ENCODE data around the gene SMIM23. TPM values are rescaled to one million over a fixed set of nuclear protein-coding genes. Genes with fewer than 3 reads are reported as not detected.

Gene SMIM23
- total and polyA plus RNA-seq, 2 of the 13 experiments (the other 11 are each of a cell fraction or from before 2014, with no cell fraction given), result not detected

DNA sequence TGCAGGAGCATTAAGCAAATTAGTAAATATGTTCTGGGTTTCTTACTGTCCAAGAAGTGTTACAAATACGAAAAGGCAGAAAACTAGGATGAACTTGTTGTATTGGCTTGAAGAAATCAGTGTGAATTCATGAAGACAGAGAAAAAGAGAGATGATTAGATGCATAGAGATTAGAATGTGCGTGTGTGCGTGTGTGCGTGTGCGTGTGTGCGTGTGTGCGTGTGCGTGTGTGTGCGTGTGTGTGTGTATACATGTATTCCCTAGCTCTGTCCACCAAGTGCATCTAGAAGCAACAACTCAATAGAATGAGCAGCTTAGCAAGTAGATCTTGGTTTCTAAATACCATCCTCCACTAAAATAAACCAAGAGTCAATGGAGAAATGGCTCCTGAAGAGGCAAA is 41.5 kb downstream of the SMIM23 start:
- FAIRE-seq, result no peak

More for the DNA sequence above, 41.5 kb downstream of the SMIM23 start:
- H3K9ac ChIP-seq (ENCODE audit: insufficient read depth, low read depth, low read length), result no peak overlapping the region
- in situ Hi-C loops (cut with HindIII; ENCODE audit: extremely low pct_ligation_motif_present, low pct_unique_long_range_greater_than_20kb) (no loop called here), intact Hi-C loops (cut with micrococcal nuclease; ENCODE audit: unreplicated experiment) (no loop called here)
- ChIA-PET POLR2A (no interaction called here), CTCF (ENCODE audit: low intra/inter-chr PET ratio, low total read pairs) (no interaction called here)
- no peak overlapping the region for H3K27ac ChIP-seq (ENCODE audit: extremely low read length, insufficient read depth, low read length)
- no peaks in the 10 kb centered on the region for H3K4me1 ChIP-seq (ENCODE audit: insufficient read depth, low read length)
- no peaks in the 10 kb centered on the region for H3K36me3 ChIP-seq (replicated peaks in 1 of 2; ENCODE audit: control insufficient read depth in 1 of 2, insufficient read depth in 2 of 2, low read length in 2 of 2)
- ATAC-seq (no peak), DNase-seq (ENCODE audit: low spot score) (no peak)
- H3K4me2 ChIP-seq (ENCODE audit: low read depth, low read length), result no peak overlapping the region
- H3K27me3 ChIP-seq (ENCODE audit: control insufficient read depth in 1 of 2, insufficient read depth in 2 of 2, low read length in 2 of 2), result no peaks in the 10 kb centered on the region
- no TSS peak for BruUV-seq (replicated peaks)
- no peaks in the 10 kb centered on the region for H4K20me1 ChIP-seq (ENCODE audit: insufficient read depth, low read length)
- no peak for TF ChIP-seq KDM5A (IDR thresholded peaks at IDR 0.05; ENCODE audit: borderline replicate concordance, low read length)
- TF ChIP-seq MIER3 (CRISPR knock-in tag; IDR thresholded peaks at IDR 0.05; ENCODE audit: borderline replicate concordance), result no peak
- TF ChIP-seq ASH2L (IDR thresholded peaks at IDR 0.05; ENCODE audit: insufficient read length, low read depth, low read length), result no peak
- no peak for TF ChIP-seq NR1H2 (CRISPR knock-in tag; IDR thresholded peaks at IDR 0.05; ENCODE audit: borderline replicate concordance, low read depth)
- TF ChIP-seq, protein P1, sequence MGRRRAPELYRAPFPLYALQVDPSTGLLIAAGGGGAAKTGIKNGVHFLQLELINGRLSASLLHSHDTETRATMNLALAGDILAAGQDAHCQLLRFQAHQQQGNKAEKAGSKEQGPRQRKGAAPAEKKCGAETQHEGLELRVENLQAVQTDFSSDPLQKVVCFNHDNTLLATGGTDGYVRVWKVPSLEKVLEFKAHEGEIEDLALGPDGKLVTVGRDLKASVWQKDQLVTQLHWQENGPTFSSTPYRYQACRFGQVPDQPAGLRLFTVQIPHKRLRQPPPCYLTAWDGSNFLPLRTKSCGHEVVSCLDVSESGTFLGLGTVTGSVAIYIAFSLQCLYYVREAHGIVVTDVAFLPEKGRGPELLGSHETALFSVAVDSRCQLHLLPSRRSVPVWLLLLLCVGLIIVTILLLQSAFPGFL (CRISPR knock-in tag; IDR thresholded peaks at IDR 0.05), result no peak
- TF ChIP-seq RFX5 (IDR thresholded peaks at IDR 0.05; ENCODE audit: low read depth, low read length), result no peak
- TF ChIP-seq, protein P2, sequence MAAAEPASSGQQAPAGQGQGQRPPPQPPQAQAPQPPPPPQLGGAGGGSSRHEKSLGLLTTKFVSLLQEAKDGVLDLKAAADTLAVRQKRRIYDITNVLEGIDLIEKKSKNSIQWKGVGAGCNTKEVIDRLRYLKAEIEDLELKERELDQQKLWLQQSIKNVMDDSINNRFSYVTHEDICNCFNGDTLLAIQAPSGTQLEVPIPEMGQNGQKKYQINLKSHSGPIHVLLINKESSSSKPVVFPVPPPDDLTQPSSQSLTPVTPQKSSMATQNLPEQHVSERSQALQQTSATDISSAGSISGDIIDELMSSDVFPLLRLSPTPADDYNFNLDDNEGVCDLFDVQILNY (CRISPR knock-in tag; conservative IDR thresholded peaks at IDR 0.05), result no peak
- TF ChIP-seq MED8 (CRISPR knock-in tag; IDR thresholded peaks at IDR 0.05; ENCODE audit: insufficient replicate concordance), result no peak
- no peak for TF ChIP-seq ELK4 (CRISPR knock-in tag; IDR thresholded peaks at IDR 0.05; ENCODE audit: borderline replicate concordance)
- TF ChIP-seq ZNF567 (CRISPR knock-in tag; IDR thresholded peaks at IDR 0.05; ENCODE audit: borderline replicate concordance), result no peak
- TF ChIP-seq, protein P3, sequence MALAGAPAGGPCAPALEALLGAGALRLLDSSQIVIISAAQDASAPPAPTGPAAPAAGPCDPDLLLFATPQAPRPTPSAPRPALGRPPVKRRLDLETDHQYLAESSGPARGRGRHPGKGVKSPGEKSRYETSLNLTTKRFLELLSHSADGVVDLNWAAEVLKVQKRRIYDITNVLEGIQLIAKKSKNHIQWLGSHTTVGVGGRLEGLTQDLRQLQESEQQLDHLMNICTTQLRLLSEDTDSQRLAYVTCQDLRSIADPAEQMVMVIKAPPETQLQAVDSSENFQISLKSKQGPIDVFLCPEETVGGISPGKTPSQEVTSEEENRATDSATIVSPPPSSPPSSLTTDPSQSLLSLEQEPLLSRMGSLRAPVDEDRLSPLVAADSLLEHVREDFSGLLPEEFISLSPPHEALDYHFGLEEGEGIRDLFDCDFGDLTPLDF (CRISPR knock-in tag; IDR thresholded peaks at IDR 0.05), result no peak
- no peak for TF ChIP-seq MED13 (CRISPR knock-in tag; IDR thresholded peaks at IDR 0.05)
- TF ChIP-seq XBP1 (CRISPR knock-in tag; IDR thresholded peaks at IDR 0.05), result no peak
- TF ChIP-seq RXRA (CRISPR knock-in tag; IDR thresholded peaks at IDR 0.05), result no peak
- TF ChIP-seq, protein P4, sequence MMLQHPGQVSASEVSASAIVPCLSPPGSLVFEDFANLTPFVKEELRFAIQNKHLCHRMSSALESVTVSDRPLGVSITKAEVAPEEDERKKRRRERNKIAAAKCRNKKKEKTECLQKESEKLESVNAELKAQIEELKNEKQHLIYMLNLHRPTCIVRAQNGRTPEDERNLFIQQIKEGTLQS (CRISPR knock-in tag; IDR thresholded peaks at IDR 0.05), result no peak
- no peak for TF ChIP-seq CC2D1A (CRISPR knock-in tag; IDR thresholded peaks at IDR 0.05)
- TF ChIP-seq ZNF34 (CRISPR knock-in tag; IDR thresholded peaks at IDR 0.05; ENCODE audit: borderline replicate concordance), result no peak
- no peak for TF ChIP-seq ZNF766 (CRISPR knock-in tag; IDR thresholded peaks at IDR 0.05; ENCODE audit: borderline replicate concordance)
- no peak for TF ChIP-seq TAF15 (IDR thresholded peaks at IDR 0.05; ENCODE audit: low read depth, low read length, poor library complexity, severe bottlenecking)
- H3K4me3 ChIP-seq (replicated peaks in 1 of 3; ENCODE audit: insufficient read depth in 1 of 3, low read depth in 2 of 3, low read length in 3 of 3), result no peak overlapping the region
- 84% methylated on average over 9 of the region's 9 CpGs for WGBS (ENCODE audit: low lambda C conversion rate)
- no peaks in the 10 kb centered on the region for H3K79me2 ChIP-seq (ENCODE audit: insufficient read depth, low read length)
- no peaks in the 10 kb centered on the region for H3K9me3 ChIP-seq (ENCODE audit: low read length)
- no peak overlapping the region for H2AFZ ChIP-seq (ENCODE audit: low read length)
